Astrocyte of the hippocampus (primary cell): ENCODE results near the gene NBDY.
"Not testable (repeated sequence)": the region's sequence is repeated elsewhere in the genome, so short reads cannot be mapped to it uniquely, and the experiment has no call there.

Experiments used
- DNase-seq: peaks from one replicate; pipeline ENCODE4 v3.0.0; 2011; ENCODE audit warnings: low read depth, low spot score

Gene NBDY

GRCh38 chrX:56800801-56801200 lies 71.8 kb downstream of the NBDY start:
- no peak for DNase-seq

- no peak for DNase-seq
These were observed 73.4 kb downstream of the NBDY start for GRCh38 chrX:56802428-56802827.

- DNase-seq, result peak; percentile 86
These were observed 74.1 kb downstream of the NBDY start for GRCh38 chrX:56802921-56803849.

- no peak for DNase-seq
These were observed 75.0 kb downstream of the NBDY start for GRCh38 chrX:56803850-56804681.

- DNase-seq, result no peak
These were observed 75.8 kb downstream of the NBDY start for GRCh38 chrX:56804867-56805266.

GRCh38 chrX:56805399-56805798 lies 76.4 kb downstream of the NBDY start:
- no peak for DNase-seq

GRCh38 chrX:56806176-56806575 lies 77.1 kb downstream of the NBDY start:
- DNase-seq, result not testable (repeated sequence)

- DNase-seq, result no peak
These were observed 82.6 kb downstream of the NBDY start for GRCh38 chrX:56811599-56811998.

- DNase-seq, result no peak
These were observed 83.6 kb downstream of the NBDY start for GRCh38 chrX:56812515-56813105.

- DNase-seq, result peak; percentile 26
These were observed 84.3 kb downstream of the NBDY start for GRCh38 chrX:56813318-56813837.

- no peak for DNase-seq
These were observed 88.1 kb downstream of the NBDY start for GRCh38 chrX:56817179-56817578.

- DNase-seq, result no peak
These were observed 97.0 kb downstream of the NBDY start for GRCh38 chrX:56826020-56826419.

- no peak for DNase-seq
These were observed 104.6 kb downstream of the NBDY start for GRCh38 chrX:56833626-56834025.

GRCh38 chrX:56853436-56853835 lies 124.4 kb downstream of the NBDY start:
- DNase-seq, result no peak

GRCh38 chrX:56857042-56857441 lies 128.0 kb downstream of the NBDY start:
- DNase-seq, result no peak

- no peak for DNase-seq
These were observed 131.8 kb downstream of the NBDY start for GRCh38 chrX:56860888-56861287.
